GM23338 (cell line): ENCODE data around the gene TENT4B. TPM values are rescaled to one million over a fixed set of nuclear protein-coding genes. Genes with fewer than 3 reads are reported as not detected.

ENCODE experiments used
- ATAC-seq: fragments of 200-7000 bp; cut with Tn5 transposase; 3 replicates; pipeline ENCODE4 v1.9.1; 2020
- DNase-seq: peaks from one replicate; pipeline ENCODE4 v3.0.0-alpha.2; 2015; ENCODE audit warnings: low spot score
- H2AFZ ChIP-seq: fragments of 200-600 bp; sonication (generic); 2 replicates; pipeline ENCODE4 v1.8.0; 2016; ENCODE audit warnings: antibody characterized with exemption, mild to moderate bottlenecking, moderate library complexity
- H3F3A ChIP-seq: fragments of 200-600 bp; sonication (generic); replicated peaks from 2 replicates; pipeline ENCODE4 v1.8.0; 2017; ENCODE audit warnings: antibody characterized with exemption, mixed run types, low read depth
- H3K27ac ChIP-seq: fragments of 200-600 bp; sonication (generic); 2 replicates; pipeline ENCODE4 v1.6.1; 2016; ENCODE audit warnings: low read depth
- H3K27me3 ChIP-seq: fragments of 200-600 bp; sonication (generic); 2 replicates; pipeline ENCODE4 v1.8.0; 2016; ENCODE audit warnings: mild to moderate bottlenecking, mixed run types, moderate library complexity; ENCODE audit not compliant: insufficient read depth
- H3K36me3 ChIP-seq: fragments of 200-600 bp; sonication (generic); 2 replicates; pipeline ENCODE4 v1.8.0; 2016; ENCODE audit warnings: mild to moderate bottlenecking; ENCODE audit not compliant: insufficient read depth
- H3K4me1 ChIP-seq: fragments of 200-600 bp; sonication (generic); 2 replicates; pipeline ENCODE4 v1.8.0; 2016; ENCODE audit warnings: mild to moderate bottlenecking, moderate library complexity; ENCODE audit not compliant: insufficient read depth
- H3K4me2 ChIP-seq: fragments of 200-600 bp; sonication (generic); 2 replicates; pipeline ENCODE4 v1.7.1; 2017; ENCODE audit warnings: mixed run types
- H3K4me3 ChIP-seq: fragments of 200-600 bp; sonication (generic); 2 replicates; pipeline ENCODE4 v1.6.1; 2016; ENCODE audit warnings: mixed run types
- H3K79me2 ChIP-seq: fragments of 200-600 bp; sonication (generic); replicated peaks from 2 replicates; pipeline ENCODE4 v1.8.0; 2017; ENCODE audit warnings: mild to moderate bottlenecking; ENCODE audit not compliant: insufficient read depth
- H3K9me2 ChIP-seq: fragments of 200-600 bp; sonication (generic); 2 replicates; pipeline ENCODE4 v1.8.0; 2017; ENCODE audit not compliant: insufficient read depth
- H4K20me1 ChIP-seq: fragments of 200-600 bp; sonication (generic); replicated peaks from 2 replicates; pipeline ENCODE4 v1.8.0; 2017; ENCODE audit warnings: mild to moderate bottlenecking; ENCODE audit not compliant: insufficient read depth
- H3K27ac Mint-ChIP-seq: 2 replicates; pipeline ENCODE4 v1.8.0; 2020; ENCODE audit warnings: inconsistent platforms, mild to moderate bottlenecking, moderate library complexity, mixed read lengths
- H3K27me3 Mint-ChIP-seq: 3 replicates; pipeline ENCODE4 v1.8.0; 2022; ENCODE audit warnings: low read depth, mild to moderate bottlenecking, moderate library complexity, mixed read lengths, inconsistent platforms; ENCODE audit not compliant: insufficient read depth, poor library complexity
- H3K36me3 Mint-ChIP-seq: 3 replicates; pipeline ENCODE4 v1.8.0; 2021; ENCODE audit warnings: low read depth, mild to moderate bottlenecking, inconsistent platforms, moderate library complexity, mixed read lengths
- H3K4me1 Mint-ChIP-seq: 3 replicates; pipeline ENCODE4 v1.8.0; 2020; ENCODE audit warnings: mild to moderate bottlenecking, inconsistent platforms, mixed read lengths
- H3K4me3 Mint-ChIP-seq: 3 replicates; pipeline ENCODE4 v1.8.0; 2021; ENCODE audit warnings: moderate library complexity, mild to moderate bottlenecking, inconsistent platforms, mixed read lengths
- H3K9me3 Mint-ChIP-seq: 3 replicates; pipeline ENCODE4 v1.8.0; 2020; ENCODE audit warnings: moderate library complexity, mild to moderate bottlenecking, inconsistent platforms, mixed read lengths
- CREB1 ChIP-seq: fragments of 250-450 bp; sonication (Bioruptor Pico); IDR thresholded peaks from 2 replicates; pipeline ENCODE4 v1.5.0; 2020; ENCODE audit warnings: low read depth, mild to moderate bottlenecking, moderate library complexity
- EZH2 ChIP-seq: fragments of 200-600 bp; sonication (generic); IDR thresholded peaks from one replicate; pipeline ENCODE4 v1.8.0; 2017; ENCODE audit warnings: antibody characterized with exemption, mild to moderate bottlenecking, low read depth; ENCODE audit not compliant: unreplicated experiment
- EZH2phosphoT487 ChIP-seq: fragments of 200-600 bp; sonication (generic); IDR thresholded peaks from one replicate; pipeline ENCODE4 v1.8.1; 2018; ENCODE audit warnings: antibody characterized with exemption; ENCODE audit not compliant: unreplicated experiment
- JUNB ChIP-seq: IDR thresholded peaks from one replicate; pipeline ENCODE4 v1.6.1; 2016; ENCODE audit warnings: antibody characterized with exemption; ENCODE audit not compliant: unreplicated experiment
- NANOG ChIP-seq: IDR thresholded peaks from 2 replicates; pipeline ENCODE4 v1.6.1; 2016; ENCODE audit warnings: antibody characterized with exemption, borderline replicate concordance
- POLR2AphosphoS5 ChIP-seq: IDR thresholded peaks from 2 replicates; pipeline ENCODE4 v1.6.1; 2016; ENCODE audit warnings: antibody characterized with exemption, low read depth
- STAT1 ChIP-seq: IDR thresholded peaks from one replicate; pipeline ENCODE4 v1.6.1; 2016; ENCODE audit warnings: antibody characterized with exemption; ENCODE audit not compliant: unreplicated experiment
- ZNF114 ChIP-seq: fragments of 250-450 bp; sonication (Bioruptor Pico); IDR thresholded peaks from 2 replicates; pipeline ENCODE4 v1.5.0; 2020; ENCODE audit warnings: mild to moderate bottlenecking, moderate library complexity
- ZNF331 ChIP-seq: fragments of 250-450 bp; sonication (Bioruptor Pico); IDR thresholded peaks from 2 replicates; pipeline ENCODE4 v1.5.0; 2020; ENCODE audit warnings: low read depth, mild to moderate bottlenecking, moderate library complexity
- polyA plus RNA-seq: library from polyadenylated mRNA; unstranded; fragments of >200 nt; fragmentation: Nextera tagmentation; extraction: Ambion mirVana; gene quantifications from 2 replicates; pipeline ENCODE4 v1.2.1, GENCODE V29; 2016
- total RNA-seq: library from RNA; depleted of rRNA; stranded (reverse); fragments of >200 nt; shearing (Covaris generic); gene quantifications from 2 replicates; pipeline ENCODE4 v1.2.3, GENCODE V29; 2014
- TF ChIP-seq, protein P1 (sequence below): IDR thresholded peaks from one replicate; pipeline ENCODE4 v1.6.1; 2018; ENCODE audit warnings: antibody characterized with exemption; ENCODE audit not compliant: unreplicated experiment
- TF ChIP-seq, protein P2 (sequence below): fragments of 250-450 bp; sonication (Bioruptor Pico); IDR thresholded peaks from 2 replicates; pipeline ENCODE4 v1.5.0; 2020; ENCODE audit warnings: mild to moderate bottlenecking, moderate library complexity
- TF ChIP-seq, protein P3 (sequence below), 2 experiments: fragments of 200-600 bp in 1 of 2; sonication (generic) in 1 of 2; conservative IDR thresholded peaks; 2 replicates each; pipeline versions ENCODE4 v1.5.1 to v1.6.1; 2016 to 2017; ENCODE audit warnings: antibody characterized with exemption in 2 of 2, low read depth in 2 of 2, mild to moderate bottlenecking in 2 of 2, moderate library complexity in 1 of 2
- TF ChIP-seq, protein P4 (sequence below): IDR thresholded peaks from 2 replicates; pipeline ENCODE4 v1.6.1; 2016; ENCODE audit warnings: antibody characterized with exemption

TENT4B gene
- total and polyA plus RNA-seq, 2 experiments from 2014 or later: 17.6 to 21.3 TPM

DNA sequence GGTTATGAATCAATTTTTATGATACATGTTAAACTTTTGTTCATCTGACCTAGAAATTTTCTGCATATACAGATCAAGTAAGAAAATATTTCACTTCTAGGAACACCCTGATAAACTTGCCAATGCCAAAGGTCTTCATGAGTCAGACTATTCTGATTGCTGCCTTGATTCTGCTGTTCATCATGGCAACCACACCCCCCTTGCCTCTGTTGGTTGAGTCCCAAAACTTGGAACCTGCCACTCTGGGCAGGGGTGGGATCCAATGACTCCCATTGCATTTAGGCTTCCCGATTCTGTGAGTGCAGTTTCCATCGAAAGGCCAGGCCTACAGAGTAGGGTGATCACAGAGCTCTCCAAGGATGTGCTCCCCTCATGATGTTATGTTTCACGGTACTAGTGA is 15.8 kb upstream of the TENT4B start:
- DNase-seq: no peak
- no peaks in the 10 kb centered on the region for H3K9me2 ChIP-seq
- H3F3A ChIP-seq: no peaks in the 10 kb centered on the region
- no peak overlapping the region for H3K4me3 ChIP-seq
- Mint-ChIP-seq H3K4me3 (no peak overlapping the region), H3K4me1 (no peaks in the 10 kb centered on the region), H3K36me3 (no peaks in the 10 kb centered on the region), H3K27me3 (peaks cover 2% of the 10 kb centered on the region), H3K27ac (no peak overlapping the region), H3K9me3 (no peaks in the 10 kb centered on the region)
- H3K27ac ChIP-seq: no peak overlapping the region
- no peaks in the 10 kb centered on the region for H3K79me2 ChIP-seq
- H3K4me2 ChIP-seq: no peak overlapping the region
- H3K36me3 ChIP-seq: no peaks in the 10 kb centered on the region
- no peaks in the 10 kb centered on the region for H4K20me1 ChIP-seq
- no peak overlapping the region for H2AFZ ChIP-seq
- no peaks in the 10 kb centered on the region for H3K27me3 ChIP-seq
- TF ChIP-seq JUNB (no peak), ZNF331 (no peak), POLR2AphosphoS5 (no peak), EZH2phosphoT487 (no peak), CREB1 (CRISPR knock-in tag) (no peak), EZH2 (no peak), NANOG (no peak), ZNF114 (no peak), STAT1 (no peak)
- TF ChIP-seq, protein P1, sequence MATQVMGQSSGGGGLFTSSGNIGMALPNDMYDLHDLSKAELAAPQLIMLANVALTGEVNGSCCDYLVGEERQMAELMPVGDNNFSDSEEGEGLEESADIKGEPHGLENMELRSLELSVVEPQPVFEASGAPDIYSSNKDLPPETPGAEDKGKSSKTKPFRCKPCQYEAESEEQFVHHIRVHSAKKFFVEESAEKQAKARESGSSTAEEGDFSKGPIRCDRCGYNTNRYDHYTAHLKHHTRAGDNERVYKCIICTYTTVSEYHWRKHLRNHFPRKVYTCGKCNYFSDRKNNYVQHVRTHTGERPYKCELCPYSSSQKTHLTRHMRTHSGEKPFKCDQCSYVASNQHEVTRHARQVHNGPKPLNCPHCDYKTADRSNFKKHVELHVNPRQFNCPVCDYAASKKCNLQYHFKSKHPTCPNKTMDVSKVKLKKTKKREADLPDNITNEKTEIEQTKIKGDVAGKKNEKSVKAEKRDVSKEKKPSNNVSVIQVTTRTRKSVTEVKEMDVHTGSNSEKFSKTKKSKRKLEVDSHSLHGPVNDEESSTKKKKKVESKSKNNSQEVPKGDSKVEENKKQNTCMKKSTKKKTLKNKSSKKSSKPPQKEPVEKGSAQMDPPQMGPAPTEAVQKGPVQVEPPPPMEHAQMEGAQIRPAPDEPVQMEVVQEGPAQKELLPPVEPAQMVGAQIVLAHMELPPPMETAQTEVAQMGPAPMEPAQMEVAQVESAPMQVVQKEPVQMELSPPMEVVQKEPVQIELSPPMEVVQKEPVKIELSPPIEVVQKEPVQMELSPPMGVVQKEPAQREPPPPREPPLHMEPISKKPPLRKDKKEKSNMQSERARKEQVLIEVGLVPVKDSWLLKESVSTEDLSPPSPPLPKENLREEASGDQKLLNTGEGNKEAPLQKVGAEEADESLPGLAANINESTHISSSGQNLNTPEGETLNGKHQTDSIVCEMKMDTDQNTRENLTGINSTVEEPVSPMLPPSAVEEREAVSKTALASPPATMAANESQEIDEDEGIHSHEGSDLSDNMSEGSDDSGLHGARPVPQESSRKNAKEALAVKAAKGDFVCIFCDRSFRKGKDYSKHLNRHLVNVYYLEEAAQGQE: no peak
- TF ChIP-seq, protein P2, sequence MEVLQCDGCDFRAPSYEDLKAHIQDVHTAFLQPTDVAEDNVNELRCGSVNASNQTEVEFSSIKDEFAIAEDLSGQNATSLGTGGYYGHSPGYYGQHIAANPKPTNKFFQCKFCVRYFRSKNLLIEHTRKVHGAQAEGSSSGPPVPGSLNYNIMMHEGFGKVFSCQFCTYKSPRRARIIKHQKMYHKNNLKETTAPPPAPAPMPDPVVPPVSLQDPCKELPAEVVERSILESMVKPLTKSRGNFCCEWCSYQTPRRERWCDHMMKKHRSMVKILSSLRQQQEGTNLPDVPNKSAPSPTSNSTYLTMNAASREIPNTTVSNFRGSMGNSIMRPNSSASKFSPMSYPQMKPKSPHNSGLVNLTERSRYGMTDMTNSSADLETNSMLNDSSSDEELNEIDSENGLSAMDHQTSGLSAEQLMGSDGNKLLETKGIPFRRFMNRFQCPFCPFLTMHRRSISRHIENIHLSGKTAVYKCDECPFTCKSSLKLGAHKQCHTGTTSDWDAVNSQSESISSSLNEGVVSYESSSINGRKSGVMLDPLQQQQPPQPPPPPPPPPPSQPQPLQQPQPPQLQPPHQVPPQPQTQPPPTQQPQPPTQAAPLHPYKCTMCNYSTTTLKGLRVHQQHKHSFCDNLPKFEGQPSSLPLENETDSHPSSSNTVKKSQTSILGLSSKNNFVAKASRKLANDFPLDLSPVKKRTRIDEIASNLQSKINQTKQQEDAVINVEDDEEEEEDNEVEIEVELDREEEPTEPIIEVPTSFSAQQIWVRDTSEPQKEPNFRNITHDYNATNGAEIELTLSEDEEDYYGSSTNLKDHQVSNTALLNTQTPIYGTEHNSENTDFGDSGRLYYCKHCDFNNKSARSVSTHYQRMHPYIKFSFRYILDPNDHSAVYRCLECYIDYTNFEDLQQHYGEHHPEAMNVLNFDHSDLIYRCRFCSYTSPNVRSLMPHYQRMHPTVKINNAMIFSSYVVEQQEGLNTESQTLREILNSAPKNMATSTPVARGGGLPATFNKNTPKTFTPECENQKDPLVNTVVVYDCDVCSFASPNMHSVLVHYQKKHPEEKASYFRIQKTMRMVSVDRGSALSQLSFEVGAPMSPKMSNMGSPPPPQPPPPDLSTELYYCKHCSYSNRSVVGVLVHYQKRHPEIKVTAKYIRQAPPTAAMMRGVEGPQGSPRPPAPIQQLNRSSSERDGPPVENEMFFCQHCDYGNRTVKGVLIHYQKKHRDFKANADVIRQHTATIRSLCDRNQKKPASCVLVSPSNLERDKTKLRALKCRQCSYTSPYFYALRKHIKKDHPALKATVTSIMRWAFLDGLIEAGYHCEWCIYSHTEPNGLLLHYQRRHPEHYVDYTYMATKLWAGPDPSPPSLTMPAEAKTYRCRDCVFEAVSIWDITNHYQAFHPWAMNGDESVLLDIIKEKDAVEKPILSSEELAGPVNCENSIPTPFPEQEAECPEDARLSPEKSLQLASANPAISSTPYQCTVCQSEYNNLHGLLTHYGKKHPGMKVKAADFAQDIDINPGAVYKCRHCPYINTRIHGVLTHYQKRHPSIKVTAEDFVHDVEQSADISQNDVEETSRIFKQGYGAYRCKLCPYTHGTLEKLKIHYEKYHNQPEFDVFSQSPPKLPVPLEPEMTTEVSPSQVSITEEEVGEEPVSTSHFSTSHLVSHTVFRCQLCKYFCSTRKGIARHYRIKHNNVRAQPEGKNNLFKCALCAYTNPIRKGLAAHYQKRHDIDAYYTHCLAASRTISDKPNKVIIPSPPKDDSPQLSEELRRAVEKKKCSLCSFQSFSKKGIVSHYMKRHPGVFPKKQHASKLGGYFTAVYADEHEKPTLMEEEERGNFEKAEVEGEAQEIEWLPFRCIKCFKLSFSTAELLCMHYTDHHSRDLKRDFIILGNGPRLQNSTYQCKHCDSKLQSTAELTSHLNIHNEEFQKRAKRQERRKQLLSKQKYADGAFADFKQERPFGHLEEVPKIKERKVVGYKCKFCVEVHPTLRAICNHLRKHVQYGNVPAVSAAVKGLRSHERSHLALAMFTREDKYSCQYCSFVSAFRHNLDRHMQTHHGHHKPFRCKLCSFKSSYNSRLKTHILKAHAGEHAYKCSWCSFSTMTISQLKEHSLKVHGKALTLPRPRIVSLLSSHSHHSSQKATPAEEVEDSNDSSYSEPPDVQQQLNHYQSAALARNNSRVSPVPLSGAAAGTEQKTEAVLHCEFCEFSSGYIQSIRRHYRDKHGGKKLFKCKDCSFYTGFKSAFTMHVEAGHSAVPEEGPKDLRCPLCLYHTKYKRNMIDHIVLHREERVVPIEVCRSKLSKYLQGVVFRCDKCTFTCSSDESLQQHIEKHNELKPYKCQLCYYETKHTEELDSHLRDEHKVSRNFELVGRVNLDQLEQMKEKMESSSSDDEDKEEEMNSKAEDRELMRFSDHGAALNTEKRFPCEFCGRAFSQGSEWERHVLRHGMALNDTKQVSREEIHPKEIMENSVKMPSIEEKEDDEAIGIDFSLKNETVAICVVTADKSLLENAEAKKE (CRISPR knock-in tag): no peak
- TF ChIP-seq, protein P3, sequence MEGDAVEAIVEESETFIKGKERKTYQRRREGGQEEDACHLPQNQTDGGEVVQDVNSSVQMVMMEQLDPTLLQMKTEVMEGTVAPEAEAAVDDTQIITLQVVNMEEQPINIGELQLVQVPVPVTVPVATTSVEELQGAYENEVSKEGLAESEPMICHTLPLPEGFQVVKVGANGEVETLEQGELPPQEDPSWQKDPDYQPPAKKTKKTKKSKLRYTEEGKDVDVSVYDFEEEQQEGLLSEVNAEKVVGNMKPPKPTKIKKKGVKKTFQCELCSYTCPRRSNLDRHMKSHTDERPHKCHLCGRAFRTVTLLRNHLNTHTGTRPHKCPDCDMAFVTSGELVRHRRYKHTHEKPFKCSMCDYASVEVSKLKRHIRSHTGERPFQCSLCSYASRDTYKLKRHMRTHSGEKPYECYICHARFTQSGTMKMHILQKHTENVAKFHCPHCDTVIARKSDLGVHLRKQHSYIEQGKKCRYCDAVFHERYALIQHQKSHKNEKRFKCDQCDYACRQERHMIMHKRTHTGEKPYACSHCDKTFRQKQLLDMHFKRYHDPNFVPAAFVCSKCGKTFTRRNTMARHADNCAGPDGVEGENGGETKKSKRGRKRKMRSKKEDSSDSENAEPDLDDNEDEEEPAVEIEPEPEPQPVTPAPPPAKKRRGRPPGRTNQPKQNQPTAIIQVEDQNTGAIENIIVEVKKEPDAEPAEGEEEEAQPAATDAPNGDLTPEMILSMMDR (conservative IDR thresholded peaks at IDR 0.05; ENCODE audit: low read depth in 2 of 2): no peak
- TF ChIP-seq, protein P4, sequence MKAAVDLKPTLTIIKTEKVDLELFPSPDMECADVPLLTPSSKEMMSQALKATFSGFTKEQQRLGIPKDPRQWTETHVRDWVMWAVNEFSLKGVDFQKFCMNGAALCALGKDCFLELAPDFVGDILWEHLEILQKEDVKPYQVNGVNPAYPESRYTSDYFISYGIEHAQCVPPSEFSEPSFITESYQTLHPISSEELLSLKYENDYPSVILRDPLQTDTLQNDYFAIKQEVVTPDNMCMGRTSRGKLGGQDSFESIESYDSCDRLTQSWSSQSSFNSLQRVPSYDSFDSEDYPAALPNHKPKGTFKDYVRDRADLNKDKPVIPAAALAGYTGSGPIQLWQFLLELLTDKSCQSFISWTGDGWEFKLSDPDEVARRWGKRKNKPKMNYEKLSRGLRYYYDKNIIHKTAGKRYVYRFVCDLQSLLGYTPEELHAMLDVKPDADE: no peak
- no peaks in the 10 kb centered on the region for H3K4me1 ChIP-seq
- ATAC-seq: no peak
